ENCODE measurements around the gene MRPL53. TPM values are rescaled to one million over a fixed set of nuclear protein-coding genes. Genes with fewer than 3 reads are reported as not detected.
A peak's percentile ranks its signal among the peaks of the same experiment; 100 is the strongest.

MRPL53 gene
- total and polyA plus RNA-seq, 2 of the 13 experiments (the other 11 are each of a cell fraction or from before 2014, with no cell fraction given), result 34.3 to 51.9 TPM

DNA sequence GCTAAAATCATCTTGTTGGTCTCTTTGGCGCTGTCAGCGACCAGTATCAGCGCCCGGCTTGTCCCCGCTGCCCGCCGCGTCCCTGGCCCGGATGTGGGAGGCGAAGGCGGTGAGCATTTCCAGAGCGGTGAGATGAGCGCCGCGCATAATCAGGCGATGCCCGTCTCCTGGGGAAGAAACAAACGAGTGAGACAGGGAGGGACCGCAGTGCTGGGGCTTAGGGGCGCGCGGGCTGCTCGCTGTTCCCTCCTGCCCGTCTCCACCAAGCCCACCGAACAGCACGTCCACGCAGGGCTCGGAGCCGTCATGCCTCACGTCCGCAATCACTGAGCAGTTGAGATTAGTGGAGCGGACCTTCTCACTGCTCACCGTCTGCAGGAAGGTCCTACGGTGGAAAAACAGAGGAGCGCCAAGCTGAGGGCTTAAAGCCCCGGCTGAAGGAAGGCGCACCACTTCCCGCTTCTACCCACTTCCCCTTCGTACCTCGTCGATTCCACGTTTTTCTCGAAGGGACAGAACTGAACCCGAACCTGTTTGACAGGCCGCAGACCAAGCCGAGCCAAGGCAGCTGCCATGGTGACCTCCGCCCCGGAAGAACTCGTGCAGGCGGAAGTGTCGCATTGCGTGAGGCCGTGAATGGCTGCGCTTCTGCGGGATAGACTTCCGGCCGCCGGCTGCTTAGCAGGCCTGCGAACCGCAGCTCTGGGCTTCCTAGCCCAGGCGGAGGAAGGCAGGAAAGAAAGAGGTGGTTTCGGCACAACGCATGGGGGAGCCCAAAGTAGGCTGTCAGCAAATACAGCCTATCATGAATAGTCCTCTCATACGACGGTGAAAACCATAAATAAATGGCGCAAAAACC, at the start of gene MRPL53 (continued):
- TF ChIP-seq NFAT5 (CRISPR knock-in tag; IDR thresholded peaks at IDR 0.05) (peak; percentile 90), E2F1 (CRISPR knock-in tag; IDR thresholded peaks at IDR 0.05) (0 out of 2 replicates have a peak, but pooled peaks have one; percentile 66), FOXO1 (CRISPR knock-in tag; IDR thresholded peaks at IDR 0.05) (peak; percentile 85; the same call in 1 of the 2 replicates), ZNF607 (CRISPR knock-in tag; IDR thresholded peaks at IDR 0.05; ENCODE audit: borderline replicate concordance) (peak; percentile 89), KDM4B (CRISPR knock-in tag; IDR thresholded peaks at IDR 0.05) (peak; percentile 95), MYPOP (CRISPR knock-in tag; IDR thresholded peaks at IDR 0.05) (peak; percentile 88), MTA1 (CRISPR knock-in tag; IDR thresholded peaks at IDR 0.05; ENCODE audit: borderline replicate concordance) (peak; percentile 91), STAG1 (CRISPR knock-in tag; IDR thresholded peaks at IDR 0.05) (peak; percentile 48), MIXL1 (CRISPR knock-in tag; IDR thresholded peaks at IDR 0.05) (peak; percentile 68)
- TF ChIP-seq, protein P1, sequence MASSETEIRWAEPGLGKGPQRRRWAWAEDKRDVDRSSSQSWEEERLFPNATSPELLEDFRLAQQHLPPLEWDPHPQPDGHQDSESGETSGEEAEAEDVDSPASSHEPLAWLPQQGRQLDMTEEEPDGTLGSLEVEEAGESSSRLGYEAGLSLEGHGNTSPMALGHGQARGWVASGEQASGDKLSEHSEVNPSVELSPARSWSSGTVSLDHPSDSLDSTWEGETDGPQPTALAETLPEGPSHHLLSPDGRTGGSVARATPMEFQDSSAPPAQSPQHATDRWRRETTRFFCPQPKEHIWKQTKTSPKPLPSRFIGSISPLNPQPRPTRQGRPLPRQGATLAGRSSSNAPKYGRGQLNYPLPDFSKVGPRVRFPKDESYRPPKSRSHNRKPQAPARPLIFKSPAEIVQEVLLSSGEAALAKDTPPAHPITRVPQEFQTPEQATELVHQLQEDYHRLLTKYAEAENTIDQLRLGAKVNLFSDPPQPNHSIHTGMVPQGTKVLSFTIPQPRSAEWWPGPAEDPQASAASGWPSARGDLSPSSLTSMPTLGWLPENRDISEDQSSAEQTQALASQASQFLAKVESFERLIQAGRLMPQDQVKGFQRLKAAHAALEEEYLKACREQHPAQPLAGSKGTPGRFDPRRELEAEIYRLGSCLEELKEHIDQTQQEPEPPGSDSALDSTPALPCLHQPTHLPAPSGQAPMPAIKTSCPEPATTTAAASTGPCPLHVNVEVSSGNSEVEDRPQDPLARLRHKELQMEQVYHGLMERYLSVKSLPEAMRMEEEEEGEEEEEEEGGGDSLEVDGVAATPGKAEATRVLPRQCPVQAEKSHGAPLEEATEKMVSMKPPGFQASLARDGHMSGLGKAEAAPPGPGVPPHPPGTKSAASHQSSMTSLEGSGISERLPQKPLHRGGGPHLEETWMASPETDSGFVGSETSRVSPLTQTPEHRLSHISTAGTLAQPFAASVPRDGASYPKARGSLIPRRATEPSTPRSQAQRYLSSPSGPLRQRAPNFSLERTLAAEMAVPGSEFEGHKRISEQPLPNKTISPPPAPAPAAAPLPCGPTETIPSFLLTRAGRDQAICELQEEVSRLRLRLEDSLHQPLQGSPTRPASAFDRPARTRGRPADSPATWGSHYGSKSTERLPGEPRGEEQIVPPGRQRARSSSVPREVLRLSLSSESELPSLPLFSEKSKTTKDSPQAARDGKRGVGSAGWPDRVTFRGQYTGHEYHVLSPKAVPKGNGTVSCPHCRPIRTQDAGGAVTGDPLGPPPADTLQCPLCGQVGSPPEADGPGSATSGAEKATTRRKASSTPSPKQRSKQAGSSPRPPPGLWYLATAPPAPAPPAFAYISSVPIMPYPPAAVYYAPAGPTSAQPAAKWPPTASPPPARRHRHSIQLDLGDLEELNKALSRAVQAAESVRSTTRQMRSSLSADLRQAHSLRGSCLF (CRISPR knock-in tag; IDR thresholded peaks at IDR 0.05; ENCODE audit: borderline replicate concordance), result peak; percentile 39; the same call in 1 of the 2 replicates
- TF ChIP-seq, protein P2, sequence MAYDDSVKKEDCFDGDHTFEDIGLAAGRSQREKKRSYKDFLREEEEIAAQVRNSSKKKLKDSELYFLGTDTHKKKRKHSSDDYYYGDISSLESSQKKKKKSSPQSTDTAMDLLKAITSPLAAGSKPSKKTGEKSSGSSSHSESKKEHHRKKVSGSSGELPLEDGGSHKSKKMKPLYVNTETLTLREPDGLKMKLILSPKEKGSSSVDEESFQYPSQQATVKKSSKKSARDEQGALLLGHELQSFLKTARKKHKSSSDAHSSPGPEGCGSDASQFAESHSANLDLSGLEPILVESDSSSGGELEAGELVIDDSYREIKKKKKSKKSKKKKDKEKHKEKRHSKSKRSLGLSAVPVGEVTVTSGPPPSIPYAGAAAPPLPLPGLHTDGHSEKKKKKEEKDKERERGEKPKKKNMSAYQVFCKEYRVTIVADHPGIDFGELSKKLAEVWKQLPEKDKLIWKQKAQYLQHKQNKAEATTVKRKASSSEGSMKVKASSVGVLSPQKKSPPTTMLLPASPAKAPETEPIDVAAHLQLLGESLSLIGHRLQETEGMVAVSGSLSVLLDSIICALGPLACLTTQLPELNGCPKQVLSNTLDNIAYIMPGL (CRISPR knock-in tag; IDR thresholded peaks at IDR 0.05; ENCODE audit: borderline replicate concordance in 1 of 2, low read depth in 1 of 2), result peak; percentile 89 to 96; a peak in 3 of 4 replicates
- TF ChIP-seq, protein P3, sequence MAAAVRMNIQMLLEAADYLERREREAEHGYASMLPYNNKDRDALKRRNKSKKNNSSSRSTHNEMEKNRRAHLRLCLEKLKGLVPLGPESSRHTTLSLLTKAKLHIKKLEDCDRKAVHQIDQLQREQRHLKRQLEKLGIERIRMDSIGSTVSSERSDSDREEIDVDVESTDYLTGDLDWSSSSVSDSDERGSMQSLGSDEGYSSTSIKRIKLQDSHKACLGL (CRISPR knock-in tag; IDR thresholded peaks at IDR 0.05), result peak; percentile 89

Data from HepG2 (cell line).